HG03097 (cell line): ENCODE data around the gene FAM222B.
"Not testable (repeated sequence)": the region's sequence is repeated elsewhere in the genome, so short reads cannot be mapped to it uniquely, and the experiment has no call there.

ENCODE experiments used
- ATAC-seq: cut with Tn5 transposase; IDR thresholded peaks from one replicate; pipeline ENCODE4 v1.9.1; 2021; ENCODE audit not compliant: unreplicated experiment, low FRiP score

Gene FAM222B

DNA sequence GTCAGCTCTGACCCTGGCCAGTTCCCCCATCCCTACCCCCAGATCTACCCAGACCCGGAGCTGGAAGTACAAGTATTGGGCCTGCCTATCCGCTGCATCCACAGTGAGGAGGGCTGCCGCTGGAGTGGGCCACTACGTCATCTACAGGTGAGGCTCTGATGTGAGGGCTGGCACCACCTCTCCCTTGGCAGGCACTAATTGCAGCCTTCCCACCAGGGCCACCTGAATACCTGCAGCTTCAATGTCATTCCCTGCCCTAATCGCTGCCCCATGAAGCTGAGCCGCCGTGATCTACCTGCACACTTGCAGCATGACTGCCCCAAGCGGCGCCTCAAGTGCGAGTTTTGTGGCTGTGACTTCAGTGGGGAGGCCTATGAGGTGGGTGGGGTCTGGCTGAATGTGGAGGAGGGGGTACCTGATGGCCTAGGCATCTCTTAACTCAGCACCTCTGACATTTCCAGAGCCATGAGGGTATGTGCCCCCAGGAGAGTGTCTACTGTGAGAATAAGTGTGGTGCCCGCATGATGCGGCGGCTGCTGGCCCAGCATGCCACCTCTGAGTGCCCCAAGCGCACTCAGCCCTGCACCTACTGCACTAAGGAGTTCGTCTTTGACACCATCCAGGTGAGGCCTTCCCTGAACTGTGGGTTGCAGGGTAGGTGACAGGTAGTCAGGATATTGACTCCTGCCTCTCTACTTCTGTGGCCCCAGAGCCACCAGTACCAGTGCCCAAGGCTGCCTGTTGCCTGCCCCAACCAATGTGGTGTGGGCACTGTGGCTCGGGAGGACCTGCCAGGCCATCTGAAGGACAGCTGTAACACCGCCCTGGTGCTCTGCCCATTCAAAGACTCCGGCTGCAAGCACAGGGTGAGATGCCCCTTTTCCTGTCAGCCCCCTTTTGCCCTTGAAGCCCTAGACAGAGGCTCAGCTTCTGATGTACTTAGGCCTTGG is 94.5 kb downstream of the FAM222B start:
- ATAC-seq = no peak

DNA sequence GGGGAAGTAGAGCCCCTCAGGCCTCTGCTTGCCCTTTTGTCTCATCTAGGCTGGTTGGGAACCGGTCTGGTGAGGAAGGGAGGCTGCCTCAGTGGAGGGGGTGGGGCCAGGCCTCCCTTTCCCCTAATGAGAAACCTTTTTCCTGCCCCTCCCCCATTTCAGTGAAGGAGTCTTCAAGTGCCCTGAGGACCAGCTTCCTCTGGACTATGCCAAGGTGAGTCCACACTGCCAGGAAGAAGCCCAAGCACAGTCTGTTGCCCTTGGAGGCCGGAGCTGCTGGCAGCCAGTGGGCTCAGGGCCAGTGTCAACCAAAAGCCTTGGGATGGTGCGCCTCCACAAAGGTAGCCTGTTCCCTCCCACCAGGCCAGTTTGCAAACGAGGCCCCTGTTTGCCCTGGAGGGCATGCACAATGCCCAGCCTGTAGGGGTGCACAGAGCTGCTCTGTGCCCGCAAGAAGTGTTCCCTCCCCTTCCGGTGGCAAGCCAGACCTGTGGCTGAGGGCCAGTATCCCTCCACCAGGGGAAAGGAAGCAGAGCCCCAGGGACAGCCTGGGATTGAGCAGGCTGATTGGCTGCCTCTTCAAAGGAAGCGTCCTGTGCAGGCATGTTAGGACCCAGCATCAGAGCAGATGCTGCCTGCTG is 95.4 kb downstream of the FAM222B start:
- no peak for ATAC-seq

DNA sequence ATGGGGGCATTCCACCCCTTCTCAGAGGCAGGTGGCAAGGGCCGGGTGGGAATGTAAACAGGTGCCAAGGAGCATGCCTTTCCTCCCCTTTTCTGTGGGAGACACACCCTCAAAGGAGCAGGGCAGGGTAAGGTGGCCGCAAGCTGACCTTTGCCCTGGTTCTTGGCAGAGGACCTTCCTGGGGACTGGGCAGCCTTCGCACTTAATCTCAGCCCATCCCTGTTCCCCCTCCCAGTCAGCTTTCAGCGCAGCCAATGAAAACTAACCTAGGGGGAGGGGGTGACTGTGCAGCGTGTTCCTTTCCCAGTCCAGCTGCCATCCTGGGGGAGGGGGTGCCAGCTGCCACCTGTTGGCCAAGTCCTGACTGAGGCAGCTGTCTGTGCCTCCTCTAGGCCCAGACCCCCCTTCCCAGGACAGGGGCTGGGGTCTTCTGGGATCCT is 96.0 kb downstream of the FAM222B start:
- ATAC-seq = no peak

DNA sequence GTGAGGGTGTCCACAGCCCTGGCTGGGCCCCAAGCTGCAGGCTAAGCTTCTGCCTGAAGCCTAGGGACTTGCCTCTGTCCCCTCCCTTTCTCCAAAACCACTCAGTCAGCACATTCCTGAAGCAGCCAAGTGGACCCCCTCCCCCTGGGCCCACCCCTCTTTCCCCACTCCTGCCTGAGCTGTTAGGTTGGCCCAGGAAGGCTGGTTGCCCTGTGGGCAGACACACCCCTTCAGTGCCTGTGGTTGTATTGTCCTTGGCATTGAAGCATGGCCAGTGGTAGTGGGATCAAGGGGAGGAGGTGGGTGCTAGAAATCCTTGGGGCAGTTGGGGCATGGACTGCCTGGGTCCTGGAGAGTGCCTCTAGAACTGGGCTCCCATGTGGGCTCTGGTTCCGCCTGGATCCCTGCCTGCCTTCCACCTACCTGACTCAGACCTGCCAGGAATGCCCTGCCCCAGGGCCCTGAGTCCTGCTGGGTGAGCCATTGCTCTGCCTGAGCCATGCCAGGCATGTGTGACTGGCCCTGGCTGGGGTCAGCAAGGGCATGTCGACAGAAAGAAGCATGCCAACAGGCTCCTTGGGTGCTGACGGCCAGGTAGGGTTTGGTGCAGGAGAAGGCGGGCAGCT is 96.7 kb downstream of the FAM222B start:
- no peak for ATAC-seq

DNA sequence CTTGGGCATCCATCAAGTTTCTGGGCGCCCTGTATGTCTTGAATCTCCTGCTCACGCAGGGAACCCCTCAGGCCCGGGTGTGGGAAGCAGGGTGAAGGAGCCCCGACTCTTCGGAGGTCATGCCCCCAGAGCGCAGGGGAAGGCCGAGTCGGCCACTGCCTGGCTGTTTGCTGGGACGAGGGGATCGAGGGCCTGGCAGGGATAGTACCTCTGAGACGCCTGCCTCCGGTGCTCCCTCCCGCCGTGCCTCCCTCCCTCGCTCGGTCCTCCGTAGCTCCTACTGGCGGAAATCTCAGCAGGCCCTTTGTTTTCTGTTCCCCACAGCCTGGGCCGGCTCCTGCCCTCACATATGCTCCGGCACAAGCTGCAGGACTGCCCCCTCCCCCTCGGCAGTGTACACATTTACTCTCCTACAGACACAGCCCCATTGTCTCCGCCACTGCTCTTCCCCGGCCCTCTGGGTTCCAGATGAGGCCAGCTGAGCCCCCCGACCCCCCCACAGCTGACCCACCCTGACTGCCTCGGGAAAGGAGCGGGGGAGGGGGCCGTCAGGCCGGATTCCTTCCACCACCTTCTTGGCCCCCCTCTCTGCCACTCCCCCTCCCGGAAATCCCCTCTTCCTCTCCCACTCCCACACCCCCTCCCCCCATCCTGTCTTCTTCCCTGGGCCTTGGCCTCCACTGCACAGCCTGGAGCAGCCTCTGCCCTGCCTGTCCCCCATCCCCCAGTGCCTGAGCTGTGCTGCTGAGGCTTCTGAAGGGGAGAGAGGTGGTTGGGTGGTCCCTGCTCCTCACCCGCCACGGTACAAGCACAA is 97.4 kb downstream of the FAM222B start:
- no peak for ATAC-seq

DNA sequence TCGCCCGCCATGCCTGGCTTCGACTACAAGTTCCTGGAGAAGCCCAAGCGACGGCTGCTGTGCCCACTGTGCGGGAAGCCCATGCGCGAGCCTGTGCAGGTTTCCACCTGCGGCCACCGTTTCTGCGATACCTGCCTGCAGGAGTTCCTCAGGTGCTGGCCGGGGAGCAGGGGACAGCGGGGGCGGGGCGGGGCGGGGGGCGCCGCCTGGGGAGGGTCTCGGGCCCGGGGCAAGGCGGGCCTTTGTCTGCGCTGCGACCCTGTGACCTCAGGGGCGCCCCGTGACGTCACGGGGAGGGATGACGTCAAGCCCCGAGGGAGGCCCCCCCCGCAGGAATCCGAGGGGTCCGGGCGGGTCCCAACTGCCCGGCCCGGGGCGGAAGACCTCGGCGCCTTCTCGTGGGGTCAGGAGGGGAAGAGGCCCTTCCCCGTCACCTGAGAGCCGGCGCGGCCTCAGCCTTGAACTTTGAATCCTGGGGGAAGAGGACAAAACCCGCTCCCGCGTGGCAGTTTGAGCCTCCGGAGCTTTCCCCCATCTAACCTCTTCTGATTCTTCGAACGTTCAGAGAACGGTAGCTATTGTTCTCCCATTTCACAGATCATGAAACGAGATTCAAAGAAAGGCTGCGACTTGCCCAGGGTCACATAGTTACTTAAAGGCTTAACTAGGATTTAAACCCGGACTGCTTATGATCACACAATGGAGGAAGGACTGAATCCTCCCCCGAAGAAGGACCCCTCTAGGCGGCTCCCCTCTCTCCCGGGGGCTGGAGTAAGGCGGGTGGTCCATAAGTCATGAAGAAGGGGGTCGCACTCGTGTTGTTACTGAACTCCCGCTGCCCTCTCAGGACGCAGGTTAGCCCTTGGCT is 98.3 kb downstream of the FAM222B start:
- ATAC-seq = no peak

DNA sequence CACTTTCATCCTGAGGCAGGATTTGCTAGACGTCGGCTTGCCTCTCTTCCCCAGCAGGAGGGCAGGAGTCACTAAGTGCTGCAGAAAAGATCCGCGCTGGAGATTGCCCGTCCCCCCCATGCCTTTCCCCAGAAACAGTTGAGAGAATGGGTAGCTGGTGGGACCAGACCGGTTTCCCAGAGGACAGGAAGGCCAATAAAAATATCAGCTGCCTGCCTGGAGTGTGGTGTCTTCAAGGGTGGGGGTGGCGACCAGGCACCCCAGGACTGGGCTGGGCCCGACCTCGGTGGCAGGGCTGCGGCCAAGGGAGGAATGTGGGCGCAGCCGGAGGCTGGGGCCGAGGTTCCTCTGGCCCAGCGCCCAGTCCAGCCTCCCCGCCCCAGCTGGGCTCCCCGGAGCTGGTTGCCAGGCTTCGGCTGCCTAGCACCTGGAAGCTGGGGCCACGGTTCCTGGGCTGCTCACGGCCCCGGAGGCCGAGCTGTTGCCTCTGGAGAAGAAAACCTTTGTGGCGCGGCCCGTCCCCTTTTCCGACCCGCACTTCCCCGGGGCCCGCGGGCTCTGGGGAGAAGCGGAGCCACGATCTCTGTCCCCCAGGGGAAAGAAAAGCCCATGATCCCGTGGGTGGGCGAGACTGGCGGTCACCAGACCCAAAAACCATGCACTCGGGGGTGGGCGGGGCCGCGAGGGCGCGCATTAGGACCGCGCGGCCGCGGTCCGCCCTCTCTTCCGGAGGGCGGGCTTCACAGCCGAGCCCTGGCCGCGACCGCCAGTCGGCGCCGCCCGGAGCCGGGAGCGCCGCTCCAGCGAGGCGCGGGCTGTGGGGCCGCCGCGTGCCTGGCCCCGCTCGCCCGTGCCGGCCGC is 99.1 kb downstream of the FAM222B start, which contains the start of gene TRAF4:
TRAF4 (plus strand) TSS at position 769 of the 861 bp plus-strand sequence. CDS start 102 bp downstream, outside the sequence.
- ATAC-seq = peak; percentile 52

DNA sequence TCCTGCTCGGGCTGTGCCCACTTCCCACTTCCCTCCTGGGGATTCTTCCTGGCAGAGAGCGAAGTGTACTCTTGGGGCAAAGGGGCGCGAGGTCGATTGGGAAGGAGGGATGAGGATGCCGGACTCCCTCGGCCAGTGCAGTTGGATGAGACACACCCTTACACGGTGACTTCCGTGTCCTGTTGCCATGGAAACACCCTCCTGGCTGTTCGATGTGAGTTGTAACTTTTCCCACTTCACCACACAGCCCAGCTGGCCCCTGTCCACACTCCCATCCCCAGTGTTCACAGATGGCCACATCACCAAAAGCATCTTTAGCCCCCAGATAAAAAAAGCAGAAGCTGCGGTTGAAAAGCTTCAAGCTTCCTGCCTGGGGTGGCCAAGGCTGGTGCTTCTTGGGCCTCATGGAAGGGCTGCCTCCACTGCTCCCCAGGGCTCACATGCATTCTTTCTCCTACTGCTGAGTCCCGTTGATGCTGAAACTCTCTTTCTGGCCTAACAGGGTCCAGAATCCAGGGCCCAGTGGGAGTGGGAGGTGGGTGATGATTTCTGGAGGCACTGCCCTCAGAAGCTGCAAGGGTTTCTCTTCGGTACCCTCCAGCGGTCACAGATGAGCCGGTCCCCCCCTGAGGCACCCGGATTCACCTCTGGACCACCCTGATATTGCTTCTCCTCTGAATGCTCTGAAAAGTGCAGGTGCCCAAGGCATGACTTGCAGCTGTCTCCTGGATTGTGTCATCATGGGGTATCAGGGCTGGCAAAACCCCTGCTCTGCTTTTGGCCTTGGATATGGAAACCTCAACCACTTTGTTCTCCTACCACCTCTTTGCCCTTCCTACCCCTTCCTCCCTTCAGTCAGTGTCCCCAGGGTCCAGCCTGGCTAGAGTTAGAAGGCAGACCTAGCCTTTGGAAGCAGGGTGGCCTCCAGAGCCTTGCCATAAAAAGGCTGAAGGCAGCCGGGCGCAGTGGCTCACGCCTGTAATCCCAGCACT is 100.9 kb downstream of the FAM222B start:
- no peak for ATAC-seq

DNA sequence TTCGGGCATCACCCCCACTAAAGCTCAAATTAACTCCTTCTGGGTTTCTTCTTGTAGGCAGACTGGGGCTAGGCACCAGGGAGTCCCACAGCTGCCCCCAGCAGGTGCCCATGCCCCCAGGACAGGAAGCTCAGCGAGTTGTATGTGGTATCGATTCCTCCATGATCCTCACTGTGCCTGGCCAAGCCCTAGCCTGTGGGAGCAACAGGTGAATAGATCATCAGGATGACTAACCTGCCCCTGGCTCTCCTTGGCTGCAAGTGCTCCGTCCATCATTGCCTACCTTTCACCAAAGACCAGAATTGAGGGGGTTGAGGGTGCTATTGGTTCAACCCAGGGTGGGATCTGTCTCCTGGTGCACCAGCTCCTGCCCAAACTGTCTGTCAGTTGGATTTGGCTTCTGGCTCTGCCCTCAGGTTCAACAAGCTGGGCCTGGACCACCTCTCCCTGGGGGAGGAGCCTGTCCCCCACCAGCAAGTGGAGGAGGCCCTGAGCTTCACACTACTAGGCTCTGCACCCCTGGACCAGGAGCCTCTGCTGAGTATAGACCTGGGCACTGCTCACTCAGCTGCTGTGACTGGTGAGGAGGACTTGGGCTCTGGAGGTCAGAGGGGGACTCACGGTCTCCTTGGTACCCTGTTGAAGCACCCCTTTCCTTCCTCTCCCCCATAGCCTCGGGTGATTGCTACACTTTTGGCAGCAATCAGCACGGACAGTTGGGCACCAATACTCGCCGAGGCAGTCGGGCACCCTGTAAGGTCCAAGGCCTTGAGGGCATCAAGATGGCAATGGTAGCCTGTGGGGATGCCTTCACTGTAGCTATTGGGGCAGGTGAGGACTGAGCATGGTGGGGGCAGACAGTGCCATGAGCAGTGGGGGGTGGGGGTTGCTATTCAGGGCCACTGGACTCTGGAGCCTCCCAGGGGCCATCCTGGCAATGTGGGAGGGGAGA is 101.9 kb downstream of the FAM222B start:
- no peak for ATAC-seq

DNA sequence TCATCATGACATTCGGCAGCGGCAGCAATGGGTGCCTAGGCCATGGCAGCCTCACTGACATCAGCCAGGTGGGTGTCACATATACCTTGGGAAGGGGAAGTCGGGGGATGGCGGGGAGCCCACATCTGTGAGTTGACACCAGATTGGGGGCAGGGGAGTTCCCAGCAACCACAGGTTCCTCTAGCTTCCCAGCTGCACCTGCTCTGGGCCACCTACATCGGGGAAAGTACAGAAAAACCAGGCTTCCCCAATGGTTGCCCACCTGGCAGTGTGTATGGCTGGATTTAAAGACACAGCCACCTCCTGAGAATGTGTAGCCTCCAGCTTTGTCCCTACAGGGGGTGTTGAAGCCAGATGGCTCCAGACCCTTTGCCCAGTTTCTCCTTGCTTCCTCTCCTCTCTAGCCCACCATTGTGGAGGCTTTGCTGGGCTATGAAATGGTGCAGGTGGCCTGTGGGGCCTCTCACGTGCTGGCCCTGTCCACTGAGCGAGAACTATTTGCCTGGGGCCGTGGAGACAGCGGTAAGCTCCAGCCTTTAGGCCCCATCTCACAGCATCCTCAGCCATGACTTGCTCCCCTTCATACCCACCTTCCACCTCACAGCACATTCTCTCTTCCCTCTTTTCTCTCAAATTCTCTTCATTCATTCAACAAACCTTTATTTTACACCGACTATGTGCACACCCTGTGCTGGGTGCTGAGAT is 103.8 kb downstream of the FAM222B start:
- ATAC-seq = no peak

DNA sequence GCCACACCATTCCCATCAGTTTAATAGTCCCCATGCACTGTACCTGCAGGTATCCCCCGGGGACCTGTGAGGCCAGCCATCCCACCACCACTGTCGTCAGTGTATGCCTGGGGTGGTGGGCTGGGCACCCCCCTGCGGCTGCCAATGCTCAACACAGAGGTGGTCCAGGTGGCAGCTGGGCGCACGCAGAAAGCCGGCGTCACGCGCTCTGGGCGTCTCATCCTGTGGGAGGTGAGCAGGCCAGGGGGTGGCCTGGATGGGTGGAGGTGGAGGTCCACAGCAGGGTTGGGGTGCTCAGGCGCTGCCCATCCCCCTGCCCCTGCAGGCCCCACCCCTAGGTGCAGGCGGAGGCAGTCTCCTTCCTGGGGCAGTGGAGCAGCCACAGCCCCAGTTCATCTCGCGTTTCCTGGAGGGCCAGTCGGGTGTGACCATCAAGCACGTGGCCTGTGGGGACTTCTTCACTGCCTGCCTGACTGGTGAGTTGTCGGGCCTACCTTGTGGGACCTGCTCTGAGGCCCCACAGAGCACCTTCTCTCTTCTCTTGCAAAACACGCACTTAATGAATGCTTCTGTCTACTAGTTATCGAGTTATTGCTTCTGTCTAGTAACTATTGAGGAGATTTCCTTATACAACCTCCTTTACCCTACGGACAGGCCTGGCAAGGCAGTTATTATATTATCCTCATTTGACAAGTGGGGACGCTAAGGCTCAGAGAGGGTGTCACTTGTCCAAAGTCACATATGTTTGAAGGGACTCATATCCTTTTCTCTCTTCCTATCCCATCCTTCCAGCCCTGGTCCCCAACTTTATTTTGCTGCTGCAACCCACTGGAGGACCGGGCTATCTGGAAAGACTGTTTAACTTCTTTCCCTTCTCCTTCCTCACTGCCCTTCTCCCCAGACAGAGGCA is 104.6 kb downstream of the FAM222B start:
- no peak for ATAC-seq

DNA sequence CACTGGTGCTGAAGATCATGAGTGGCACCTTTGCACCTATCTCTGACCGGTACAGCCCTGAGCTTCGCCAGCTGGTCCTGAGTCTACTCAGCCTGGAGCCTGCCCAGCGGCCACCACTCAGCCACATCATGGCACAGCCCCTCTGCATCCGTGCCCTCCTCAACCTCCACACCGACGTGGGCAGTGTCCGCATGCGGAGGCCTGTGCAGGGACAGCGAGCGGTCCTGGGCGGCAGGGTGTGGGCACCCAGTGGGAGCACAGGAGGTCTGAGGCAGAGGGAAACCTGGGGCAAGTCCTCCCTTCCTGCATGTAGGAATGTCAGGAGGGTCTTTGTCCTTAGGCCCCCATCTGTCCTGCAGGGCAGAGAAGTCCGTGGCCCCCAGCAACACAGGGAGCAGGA is 105.3 kb downstream of the FAM222B start:
- ATAC-seq = no peak

DNA sequence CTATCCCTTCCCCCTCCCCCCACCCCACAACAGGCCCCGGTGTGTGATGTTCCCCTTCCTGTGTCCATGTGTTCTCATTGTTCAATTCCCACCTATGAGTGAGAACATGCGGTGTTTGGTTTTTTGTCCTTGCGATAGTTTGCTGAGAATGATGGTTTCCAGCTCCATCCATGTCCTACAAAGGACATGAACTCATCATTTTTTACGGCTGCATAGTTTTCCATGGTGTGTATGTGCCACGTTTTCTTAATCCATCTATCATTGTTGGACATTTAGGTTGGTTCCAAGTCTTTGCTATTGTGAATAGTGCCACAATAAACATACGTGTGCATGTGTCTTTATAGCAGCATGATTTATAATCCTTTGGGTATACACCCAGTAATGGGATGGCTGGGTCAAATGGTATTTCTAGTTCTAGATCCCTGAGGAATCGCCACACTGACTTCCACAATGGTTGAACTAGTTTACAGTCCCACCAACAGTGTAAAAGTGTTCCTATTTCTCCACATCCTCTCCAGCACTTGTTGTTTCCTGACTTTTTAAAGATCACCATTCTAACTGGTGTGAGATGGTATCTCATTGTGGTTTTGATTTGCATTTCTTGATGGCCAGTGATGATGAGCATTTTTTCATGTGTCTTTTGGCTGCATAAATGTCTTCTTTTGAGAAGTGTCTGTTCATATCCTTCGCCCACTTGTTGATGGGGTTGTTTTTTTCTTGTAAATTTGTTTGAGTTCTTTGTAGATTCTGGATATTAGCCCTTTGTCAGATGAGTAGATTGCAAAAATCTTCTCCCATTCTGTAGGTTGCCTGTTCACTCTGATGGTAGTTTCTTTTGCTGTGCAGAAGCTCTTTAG is 106.4 kb downstream of the FAM222B start:
- ATAC-seq = not testable (repeated sequence)

DNA sequence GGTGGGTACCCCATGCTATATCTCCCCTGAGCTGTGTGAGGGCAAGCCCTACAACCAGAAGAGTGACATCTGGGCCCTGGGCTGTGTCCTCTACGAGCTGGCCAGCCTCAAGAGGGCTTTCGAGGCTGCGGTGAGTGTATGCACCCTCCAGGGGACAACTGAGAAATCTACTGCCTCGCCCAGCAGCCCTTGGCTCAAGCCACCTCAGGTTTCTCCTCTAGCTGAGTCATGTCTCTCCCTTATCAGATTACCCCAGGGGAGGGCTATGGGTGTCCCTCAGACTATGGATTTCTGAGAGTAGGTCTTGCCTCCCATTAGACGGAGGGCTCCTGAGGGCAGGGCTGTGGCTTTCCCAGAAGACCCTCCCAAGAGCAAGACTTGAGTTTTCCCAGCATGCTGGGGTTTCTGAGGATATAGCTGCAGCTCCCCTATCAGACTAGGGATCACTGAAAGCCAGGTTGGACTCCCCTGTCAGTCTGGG is 107.3 kb downstream of the FAM222B start:
- no peak for ATAC-seq
